ENCODE measurements around the gene SORCS1. TPM values are rescaled to one million over a fixed set of nuclear protein-coding genes. Genes with fewer than 3 reads are reported as not detected.

The SORCS1 gene
- total RNA-seq, 1 experiment from 2014 or later = 1.7 TPM

DNA sequence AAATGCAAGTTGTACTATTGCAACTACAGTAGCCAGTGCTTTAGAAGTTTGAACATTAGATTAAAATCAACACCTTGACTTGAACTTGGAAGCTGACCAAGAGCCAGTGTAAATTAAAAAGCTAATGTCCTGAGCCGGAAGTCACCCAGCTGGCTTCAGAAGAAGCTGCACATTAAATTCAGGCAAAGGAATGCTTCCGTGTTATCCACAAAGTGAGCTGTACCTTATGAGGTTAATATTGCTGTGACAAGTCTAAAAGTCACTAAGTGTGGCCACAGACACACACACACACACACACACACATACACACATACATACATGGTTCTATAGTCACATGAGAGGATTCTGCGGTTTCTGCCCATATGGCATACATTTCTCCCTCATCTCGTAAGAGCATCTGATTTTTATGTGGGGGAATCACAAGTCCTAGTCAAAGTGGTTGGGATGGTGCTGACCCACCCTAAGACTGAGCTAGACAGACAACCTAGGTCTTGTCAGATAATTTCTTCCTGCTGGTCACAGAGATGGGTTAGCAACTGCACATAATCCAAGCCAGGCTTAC is 612.9 kb downstream of the SORCS1 start:
- no peaks in the 10 kb centered on the region for H3K36me3 Mint-ChIP-seq (ENCODE audit: insufficient read depth in 1 of 3, low read depth in 3 of 3)
- no peaks in the 10 kb centered on the region for H3K4me1 Mint-ChIP-seq
- WGBS (ENCODE audit: extremely low coverage, insufficient read length, low lambda C conversion rate) = no CpG with 5 or more reads among the region's 4 CpGs
- H2BK5ac ChIP-seq (ENCODE audit: insufficient read length, low read length) = no peak overlapping the region
- H2BK15ac ChIP-seq (ENCODE audit: low read depth, low read length) = no peak overlapping the region
- H3K9ac ChIP-seq (ENCODE audit: extremely low read depth, insufficient read length, low read length) = no peak overlapping the region
- no peak overlapping the region for H3K27ac Mint-ChIP-seq
- no peak overlapping the region for H3K14ac ChIP-seq (ENCODE audit: insufficient read depth, low read length)
- no peaks in the 10 kb centered on the region; the same call in 1 of the 2 replicates for H3K27me3 ChIP-seq (ENCODE audit: insufficient read depth, low read length)
- no peak overlapping the region for H2BK120ac ChIP-seq (ENCODE audit: low read depth, low read length, poor library complexity, severe bottlenecking)
- H3T11ph ChIP-seq (ENCODE audit: low read length) = no peak overlapping the region
- H4K8ac ChIP-seq (replicated peaks; ENCODE audit: insufficient read length, low read depth, low read length) = no peak overlapping the region
- no peak overlapping the region for H3K4me3 Mint-ChIP-seq
- DNase-seq = no peak
- no peak overlapping the region for H4K5ac ChIP-seq (ENCODE audit: insufficient read length, low read depth, low read length)
- no peaks in the 10 kb centered on the region for H3K23me2 ChIP-seq (ENCODE audit: insufficient read length, low read depth, low read length, poor library complexity, severe bottlenecking)
- H3K23ac ChIP-seq (ENCODE audit: insufficient read length, low read depth, low read length) = no peak overlapping the region
- no peak overlapping the region for H3K56ac ChIP-seq (ENCODE audit: insufficient read length, low read depth, low read length)
- H2AK5ac ChIP-seq (ENCODE audit: insufficient read length, low read length) = no peak overlapping the region
- H3K18ac ChIP-seq (ENCODE audit: insufficient read length, low read depth, low read length) = no peak overlapping the region
- no peak overlapping the region for H4K91ac ChIP-seq (ENCODE audit: insufficient read length, low read depth, low read length)
- no peaks in the 10 kb centered on the region for H3K27me3 Mint-ChIP-seq (ENCODE audit: low read depth)
- no peak overlapping the region for H3K4me2 ChIP-seq (ENCODE audit: insufficient read depth, insufficient read length, low read length)
- no peak overlapping the region for H3K27ac ChIP-seq (ENCODE audit: insufficient read length, low read depth, low read length)
- H4K20me1 ChIP-seq (ENCODE audit: control insufficient read depth, insufficient read depth, insufficient read length) = no peaks in the 10 kb centered on the region
- H3K9me3 ChIP-seq (ENCODE audit: control insufficient read depth, low read depth, low read length) = no peaks in the 10 kb centered on the region
- H3K79me1 ChIP-seq (ENCODE audit: insufficient read depth, low read depth, low read length, poor library complexity, severe bottlenecking) = no peaks in the 10 kb centered on the region
- H3K4ac ChIP-seq (ENCODE audit: low read depth, low read length) = no peak overlapping the region
- no peak overlapping the region for H2AFZ ChIP-seq (ENCODE audit: low read length)
- no peaks in the 10 kb centered on the region for H3K9me3 Mint-ChIP-seq
- TF ChIP-seq, protein P1, sequence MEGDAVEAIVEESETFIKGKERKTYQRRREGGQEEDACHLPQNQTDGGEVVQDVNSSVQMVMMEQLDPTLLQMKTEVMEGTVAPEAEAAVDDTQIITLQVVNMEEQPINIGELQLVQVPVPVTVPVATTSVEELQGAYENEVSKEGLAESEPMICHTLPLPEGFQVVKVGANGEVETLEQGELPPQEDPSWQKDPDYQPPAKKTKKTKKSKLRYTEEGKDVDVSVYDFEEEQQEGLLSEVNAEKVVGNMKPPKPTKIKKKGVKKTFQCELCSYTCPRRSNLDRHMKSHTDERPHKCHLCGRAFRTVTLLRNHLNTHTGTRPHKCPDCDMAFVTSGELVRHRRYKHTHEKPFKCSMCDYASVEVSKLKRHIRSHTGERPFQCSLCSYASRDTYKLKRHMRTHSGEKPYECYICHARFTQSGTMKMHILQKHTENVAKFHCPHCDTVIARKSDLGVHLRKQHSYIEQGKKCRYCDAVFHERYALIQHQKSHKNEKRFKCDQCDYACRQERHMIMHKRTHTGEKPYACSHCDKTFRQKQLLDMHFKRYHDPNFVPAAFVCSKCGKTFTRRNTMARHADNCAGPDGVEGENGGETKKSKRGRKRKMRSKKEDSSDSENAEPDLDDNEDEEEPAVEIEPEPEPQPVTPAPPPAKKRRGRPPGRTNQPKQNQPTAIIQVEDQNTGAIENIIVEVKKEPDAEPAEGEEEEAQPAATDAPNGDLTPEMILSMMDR (conservative IDR thresholded peaks at IDR 0.05) = no peak
- no peak overlapping the region for H2BK12ac ChIP-seq (ENCODE audit: insufficient read length, low read depth, low read length)
- H3K79me2 ChIP-seq (ENCODE audit: insufficient read depth, low read length) = no peaks in the 10 kb centered on the region
- H3K4me1 ChIP-seq (ENCODE audit: insufficient read depth, low read length) = no peaks in the 10 kb centered on the region
- no peak overlapping the region for H2BK20ac ChIP-seq (ENCODE audit: low read depth, low read length, poor library complexity, severe bottlenecking)

Measured in H9 (cell line).